Stimulated activated effector memory CD8-positive, alpha-beta T cell treated with anti-CD3 and anti-CD28 coated beads, Interleukin-12 subunit alpha, Interleukin-12 subunit beta, amount 100 ng/mL, for 72 hours (primary cell): ENCODE results near the gene FIBCD1.
"Not testable (repeated sequence)": the region's sequence is repeated elsewhere in the genome, so short reads cannot be mapped to it uniquely, and the experiment has no call there.

Source experiments
- ATAC-seq: fragments of 150-1000 bp; cut with Tn5 transposase; 2 replicates; pipeline ENCODE4 v1.10.0; 2021
- DNase-seq, 2 donors: peaks; one replicate each; pipeline ENCODE4 v3.0.0; 2021 to 2022; ENCODE audit warnings: low spot score in 2 of 2
- H3K27ac Mint-ChIP-seq: one replicate; pipeline ENCODE4 v1.8.0; 2022; ENCODE audit warnings: mild to moderate bottlenecking, mixed read lengths
- H3K36me3 Mint-ChIP-seq: one replicate; pipeline ENCODE4 v1.8.0; 2022; ENCODE audit warnings: mild to moderate bottlenecking, mixed read lengths
- H3K4me1 Mint-ChIP-seq: one replicate; pipeline ENCODE4 v1.8.0; 2022; ENCODE audit warnings: mixed read lengths
- H3K4me3 Mint-ChIP-seq: one replicate; pipeline ENCODE4 v1.8.0; 2022; ENCODE audit warnings: mild to moderate bottlenecking, mixed read lengths
- H3K9me3 Mint-ChIP-seq: one replicate; pipeline ENCODE4 v1.8.0; 2022; ENCODE audit warnings: mixed read lengths

FIBCD1 gene

DNA sequence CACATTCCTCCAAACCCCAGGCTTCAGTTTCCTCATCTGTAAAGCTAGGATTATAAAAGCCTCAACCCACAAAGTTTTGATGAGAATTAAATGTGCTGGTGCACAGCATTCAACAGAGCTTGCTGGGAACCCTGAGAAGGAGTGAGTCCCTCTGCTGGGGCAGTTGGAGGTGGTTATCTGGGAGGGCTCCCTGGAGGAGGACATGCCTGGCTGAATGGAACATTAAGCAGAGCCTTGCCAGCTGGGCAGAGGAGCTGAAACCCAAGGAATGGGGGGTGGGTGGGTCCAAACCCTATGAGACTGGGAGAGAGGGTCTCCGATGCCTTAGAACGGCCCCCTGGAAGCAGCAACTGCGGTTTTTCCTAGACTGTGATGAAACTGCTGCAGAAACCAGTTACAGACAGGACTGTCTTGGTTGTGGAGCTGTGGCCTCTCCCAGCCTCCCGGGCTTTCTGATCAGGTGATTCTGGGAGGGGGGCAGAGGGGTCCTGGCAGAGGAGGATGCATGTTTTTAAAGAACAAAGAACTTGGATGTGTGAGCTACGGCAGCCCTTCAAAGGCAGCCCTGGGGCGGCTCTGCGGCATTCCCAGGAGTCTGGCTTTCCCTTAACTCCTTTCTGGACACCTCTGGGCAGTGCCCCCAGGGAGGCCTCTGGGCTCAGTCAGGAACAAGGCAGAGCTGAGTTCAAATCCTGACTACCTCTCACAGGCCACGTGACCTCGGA, 20.8 kb downstream of the FIBCD1 start:
- H3K27ac Mint-ChIP-seq = no peak overlapping the region
- DNase-seq = no peak
- H3K4me3 Mint-ChIP-seq = no peak overlapping the region
- H3K9me3 Mint-ChIP-seq = no peaks in the 10 kb centered on the region
- ATAC-seq = no peak
- H3K4me1 Mint-ChIP-seq = no peaks in the 10 kb centered on the region
- no peaks in the 10 kb centered on the region for H3K36me3 Mint-ChIP-seq

DNA sequence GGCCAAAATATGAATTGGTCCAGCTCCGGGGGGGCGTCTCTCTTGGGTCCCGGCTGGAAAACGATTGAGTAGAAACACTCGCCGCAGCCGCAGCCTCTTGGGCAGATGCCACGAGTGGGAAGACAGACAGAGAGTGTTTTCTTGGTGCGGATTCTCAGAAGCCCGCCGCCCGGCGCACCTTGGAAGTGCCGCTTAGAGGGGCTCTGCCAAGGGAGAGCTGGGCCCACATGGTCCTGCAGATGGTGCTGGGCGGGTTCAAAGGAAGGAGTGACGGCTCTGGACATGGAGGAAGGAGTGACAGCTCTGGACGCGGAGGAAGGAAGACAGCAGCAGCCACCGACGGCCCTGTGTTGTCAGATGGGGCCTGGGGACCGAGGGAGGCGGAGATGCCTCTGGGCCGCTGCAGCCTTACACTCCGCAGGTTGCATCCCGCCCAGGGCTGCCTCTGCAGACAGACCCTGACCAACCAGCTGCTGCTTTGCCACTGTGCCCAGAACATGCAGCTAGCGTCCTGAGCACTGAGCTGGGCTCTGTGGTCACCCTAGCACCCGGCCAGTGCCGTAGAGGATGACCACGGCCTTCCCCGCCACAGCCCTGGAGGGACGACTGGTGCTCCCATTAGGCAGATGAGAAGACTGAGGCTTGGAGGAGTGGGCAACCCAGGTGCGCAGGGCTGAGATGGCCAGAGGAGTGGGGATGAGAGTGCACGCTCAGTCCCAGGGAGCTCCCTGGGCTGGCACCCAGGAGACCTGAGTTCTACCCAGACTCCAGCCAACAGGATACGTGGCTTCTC, 21.7 kb downstream of the FIBCD1 start:
- no peaks in the 10 kb centered on the region for H3K36me3 Mint-ChIP-seq
- H3K27ac Mint-ChIP-seq = peak overlapping the region; percentile 26
- no peak overlapping the region for H3K4me3 Mint-ChIP-seq
- no peaks in the 10 kb centered on the region for H3K4me1 Mint-ChIP-seq
- no peak for ATAC-seq
- H3K9me3 Mint-ChIP-seq = no peaks in the 10 kb centered on the region
- no peak for DNase-seq

DNA sequence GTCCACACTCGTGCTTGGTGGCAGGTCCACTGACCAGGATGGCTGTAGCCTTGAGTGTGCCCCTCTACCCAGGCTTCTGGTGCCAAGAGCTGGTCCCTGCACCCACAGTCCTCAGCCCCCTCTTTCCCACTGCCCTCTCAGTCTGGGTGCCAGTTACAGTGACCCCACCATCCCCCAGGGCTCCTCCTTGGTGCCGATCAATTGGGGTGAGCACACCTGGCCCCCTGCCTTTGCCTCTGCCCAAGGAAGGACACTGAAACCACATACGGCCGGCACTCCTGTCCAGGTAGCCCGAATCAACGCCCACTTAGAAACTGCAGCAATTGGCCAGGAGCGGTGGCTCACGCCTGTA, 24.0 kb downstream of the FIBCD1 start:
- Mint-ChIP-seq H3K36me3 (no peaks in the 10 kb centered on the region), H3K27ac (no peak overlapping the region), H3K9me3 (no peaks in the 10 kb centered on the region), H3K4me3 (no peak overlapping the region), H3K4me1 (no peaks in the 10 kb centered on the region)
- no peak for ATAC-seq
- DNase-seq = no peak

- H3K9me3 Mint-ChIP-seq = no peaks in the 10 kb centered on the region
Observed at GRCh38 chr9:130914417-130915095, 24.5 kb downstream of the FIBCD1 start.

GRCh38 chr9:130913599-130914416, 25.2 kb downstream of the FIBCD1 start:
- no peaks in the 10 kb centered on the region for H3K9me3 Mint-ChIP-seq
- H3K4me3 Mint-ChIP-seq = no peak overlapping the region
- H3K4me1 Mint-ChIP-seq = no peaks in the 10 kb centered on the region
- DNase-seq (no peak), ATAC-seq (no peak)
- no peak overlapping the region for H3K27ac Mint-ChIP-seq
- no peaks in the 10 kb centered on the region for H3K36me3 Mint-ChIP-seq

More at GRCh38 chr9:130914417-130915095, 24.5 kb downstream of the FIBCD1 start:
- ATAC-seq (peak; percentile 27), DNase-seq (no peak)
- Mint-ChIP-seq H3K27ac (no peak overlapping the region), H3K4me1 (no peaks in the 10 kb centered on the region), H3K4me3 (no peak overlapping the region), H3K36me3 (no peaks in the 10 kb centered on the region)

DNA sequence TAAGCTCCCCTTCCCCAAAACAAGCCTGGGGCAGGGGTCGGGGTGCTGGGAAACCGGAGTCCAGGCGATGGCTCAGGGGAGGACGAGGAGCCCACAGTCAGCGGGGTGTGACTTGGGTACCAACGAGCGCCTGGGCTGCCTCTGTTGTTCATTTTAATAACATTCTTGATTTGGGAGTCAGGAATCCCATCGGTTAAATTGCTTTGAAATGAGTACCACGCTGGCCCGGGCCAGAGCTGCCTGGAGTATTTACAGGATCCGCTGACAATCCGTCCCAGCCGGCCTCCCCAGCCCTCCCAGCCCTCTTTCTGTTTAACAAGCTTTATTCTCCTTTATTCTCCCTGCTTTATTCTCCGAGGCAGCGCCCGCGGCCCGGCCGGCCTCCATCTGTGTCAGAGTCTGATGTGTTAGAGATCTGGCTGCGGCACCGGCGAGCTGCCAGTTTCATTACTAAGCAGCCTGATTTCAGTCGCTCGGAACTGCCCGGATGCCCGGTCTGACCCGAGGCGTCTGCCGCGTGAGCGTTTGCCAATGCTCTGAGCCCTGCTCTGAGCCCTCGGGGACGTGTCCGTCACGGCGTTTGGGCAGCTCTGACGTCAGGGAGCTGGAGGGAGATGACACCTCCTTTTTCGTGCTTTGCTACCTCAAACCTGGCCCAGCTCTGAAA, 26.0 kb downstream of the FIBCD1 start:
- H3K36me3 Mint-ChIP-seq = no peaks in the 10 kb centered on the region
- DNase-seq (no peak), ATAC-seq (no peak)

DNA sequence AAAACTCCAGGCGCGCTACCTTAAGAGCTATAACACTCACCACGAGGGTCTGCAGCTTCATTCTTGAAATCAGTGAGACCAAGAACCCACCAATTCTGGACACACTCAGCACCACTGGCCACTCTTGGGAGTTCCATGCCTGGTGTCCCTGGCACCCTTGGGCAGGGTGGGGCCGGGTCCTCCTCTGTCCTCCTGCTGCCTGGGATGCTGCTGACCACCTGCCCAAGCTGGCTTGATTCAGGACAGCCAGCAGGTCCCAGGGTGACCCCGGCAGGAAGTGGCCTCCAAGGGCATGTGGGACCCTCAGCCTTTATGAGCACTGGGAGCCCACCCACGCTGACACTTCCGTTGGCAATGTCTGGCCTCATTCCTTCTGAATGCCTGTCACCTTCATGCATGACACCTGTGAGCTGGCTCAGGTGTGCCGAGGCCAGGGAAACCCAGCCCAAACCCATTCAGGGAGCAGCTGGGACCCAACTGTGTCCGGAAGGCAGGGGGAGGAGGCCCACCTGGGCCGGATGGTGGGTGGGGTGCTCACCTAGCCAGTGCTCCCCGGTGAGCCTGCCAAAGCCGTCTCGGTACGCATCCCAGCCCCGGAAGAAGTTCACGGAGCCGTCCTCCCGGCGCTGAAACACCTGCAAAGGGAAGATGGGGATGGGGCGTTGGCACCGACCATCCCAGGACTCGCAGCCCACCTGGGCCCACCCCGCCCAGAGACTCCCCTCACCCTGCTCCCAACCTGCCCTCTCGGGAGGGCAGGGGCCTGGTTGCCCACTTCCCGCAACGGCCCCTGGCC, 27.6 kb downstream of the FIBCD1 start:
- Mint-ChIP-seq H3K9me3 (no peaks in the 10 kb centered on the region), H3K27ac (no peak overlapping the region), H3K4me1 (no peaks in the 10 kb centered on the region), H3K4me3 (no peak overlapping the region), H3K36me3 (no peaks in the 10 kb centered on the region)
- no peak for DNase-seq
- ATAC-seq = no peak

More for the DNA sequence above, 26.0 kb downstream of the FIBCD1 start:
- Mint-ChIP-seq H3K9me3 (no peaks in the 10 kb centered on the region), H3K4me3 (no peak overlapping the region), H3K27ac (no peak overlapping the region), H3K4me1 (no peaks in the 10 kb centered on the region)

- not testable (repeated sequence) for H3K9me3 Mint-ChIP-seq, H3K36me3 Mint-ChIP-seq, DNase-seq, ATAC-seq, H3K4me1 Mint-ChIP-seq, H3K4me3 Mint-ChIP-seq, H3K27ac Mint-ChIP-seq
Observed at GRCh38 chr9:130910670-130911069, 28.4 kb downstream of the FIBCD1 start.

- not testable (repeated sequence) for H3K9me3 Mint-ChIP-seq, H3K4me1 Mint-ChIP-seq, ATAC-seq, DNase-seq, H3K27ac Mint-ChIP-seq, H3K4me3 Mint-ChIP-seq, H3K36me3 Mint-ChIP-seq
Observed at GRCh38 chr9:130910041-130910440, 29.0 kb downstream of the FIBCD1 start.

DNA sequence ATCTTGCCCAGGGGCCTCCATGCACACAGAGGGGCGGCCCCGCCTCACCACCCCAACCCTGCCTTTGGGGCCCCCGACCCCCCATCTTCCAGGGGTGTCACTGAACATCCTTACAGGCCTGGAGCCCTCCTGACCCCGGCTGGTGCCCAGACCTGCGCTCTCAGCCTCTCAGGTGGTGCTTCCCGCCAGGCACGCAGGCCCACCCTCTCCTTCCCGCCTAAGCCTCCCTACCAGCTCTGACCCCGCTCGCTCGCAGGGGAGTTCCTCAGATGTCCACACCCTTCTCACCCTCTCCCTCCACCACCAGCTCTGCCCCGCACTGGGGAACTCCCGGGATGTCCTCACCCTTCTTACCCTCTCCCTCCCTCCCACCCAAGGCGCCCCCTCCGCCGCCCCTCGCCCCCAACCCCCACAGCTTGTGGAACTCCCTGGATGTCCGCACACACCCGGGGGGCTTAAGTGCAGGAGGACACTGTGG, 30.1 kb downstream of the FIBCD1 start:
- no peaks in the 10 kb centered on the region for H3K36me3 Mint-ChIP-seq
- H3K9me3 Mint-ChIP-seq = no peaks in the 10 kb centered on the region
- DNase-seq = no peak
- no peaks in the 10 kb centered on the region for H3K4me1 Mint-ChIP-seq
- no peak for ATAC-seq
- no peak overlapping the region for H3K27ac Mint-ChIP-seq
- no peak overlapping the region for H3K4me3 Mint-ChIP-seq

DNA sequence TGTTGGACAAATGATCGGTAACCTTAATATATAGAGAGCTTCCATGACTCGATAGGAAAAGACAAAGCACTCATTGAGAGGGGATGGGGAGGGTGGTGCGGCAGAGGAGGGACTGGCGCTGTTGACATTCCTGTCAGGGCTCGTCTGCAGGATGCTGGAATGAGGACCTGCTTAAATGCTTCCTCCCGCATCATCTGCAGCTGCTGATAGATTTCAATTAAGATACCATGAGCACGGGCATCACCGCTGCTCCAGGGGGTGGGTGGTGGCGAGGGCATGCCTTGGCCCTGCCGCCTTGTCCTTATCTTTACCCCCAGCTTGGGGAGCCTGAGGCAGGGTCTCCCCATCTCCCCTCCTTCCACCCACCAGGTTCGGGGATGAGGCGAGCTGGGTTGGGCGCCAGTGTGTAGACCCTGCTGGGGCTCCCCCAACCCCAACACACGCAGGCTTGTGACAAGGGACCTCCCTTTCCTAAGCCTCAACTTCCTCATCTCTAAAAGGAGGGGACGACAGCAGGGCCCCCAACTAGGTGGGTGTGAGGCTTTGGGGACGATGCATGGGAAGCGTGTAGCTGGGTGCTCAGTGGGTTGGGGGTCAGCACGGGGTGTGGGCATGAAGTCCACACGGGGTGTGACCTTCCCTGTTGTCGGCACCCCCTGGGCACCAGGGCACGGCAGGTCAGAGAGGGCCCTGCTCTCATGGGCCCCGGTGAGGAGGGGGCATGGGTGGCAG, 30.7 kb downstream of the FIBCD1 start:
- peak; percentile 33 for ATAC-seq
- no peak overlapping the region for H3K4me3 Mint-ChIP-seq

GRCh38 chr9:130906735-130907416, 32.2 kb downstream of the FIBCD1 start:
- Mint-ChIP-seq H3K4me1 (no peaks in the 10 kb centered on the region), H3K4me3 (no peak overlapping the region), H3K9me3 (no peaks in the 10 kb centered on the region), H3K36me3 (no peaks in the 10 kb centered on the region), H3K27ac (no peak overlapping the region)
- ATAC-seq (no peak), DNase-seq (no peak)

More for the DNA sequence above, 30.7 kb downstream of the FIBCD1 start:
- no peak overlapping the region for H3K27ac Mint-ChIP-seq
- no peaks in the 10 kb centered on the region for H3K4me1 Mint-ChIP-seq
- H3K36me3 Mint-ChIP-seq = no peaks in the 10 kb centered on the region
- no peaks in the 10 kb centered on the region for H3K9me3 Mint-ChIP-seq
- no peak for DNase-seq
